Right ventricle myocardium inferior (tissue), 1 donor: ENCODE data around the gene CLPTM1. TPM values are rescaled to one million over a fixed set of nuclear protein-coding genes. Genes with fewer than 3 reads are reported as not detected.
"Not testable (repeated sequence)": the region's sequence is repeated elsewhere in the genome, so short reads cannot be mapped to it uniquely, and the experiment has no call there.

Experiments
- ATAC-seq: fragments of 200-7000 bp; cut with Tn5 transposase; one replicate; pipeline ENCODE4 v1.9.1; 2020; ENCODE audit warnings: mild to moderate bottlenecking, moderate library complexity
- DNase-seq: peaks from one replicate; pipeline ENCODE4 v3.0.0; 2021; ENCODE audit errors: missing footprints
- intact Hi-C: fragments of 100-400 bp; cut with DNase I; formaldehyde crosslinking; loops from one replicate; pipeline ENCODE4 v1.11.0; 2022
- total RNA-seq: library from RNA; stranded (reverse); fragmentation: NEBNext Ultra II Directional; extraction: Animal tissue kit (Norgen Biotek cat#: 25700); gene quantifications from one replicate; pipeline ENCODE4 v1.2.1, GENCODE V29; 2021
- donor health status: DM: no; HTN: yes; CAD: no; lungs with severe emphysema.

The CLPTM1 gene
- total RNA-seq, 1 donor from 2014 or later, result 90.1 TPM

GRCh38 chr19:44968670-44969069, 13.5 kb downstream of the CLPTM1 start:
- no peak for ATAC-seq

DNA sequence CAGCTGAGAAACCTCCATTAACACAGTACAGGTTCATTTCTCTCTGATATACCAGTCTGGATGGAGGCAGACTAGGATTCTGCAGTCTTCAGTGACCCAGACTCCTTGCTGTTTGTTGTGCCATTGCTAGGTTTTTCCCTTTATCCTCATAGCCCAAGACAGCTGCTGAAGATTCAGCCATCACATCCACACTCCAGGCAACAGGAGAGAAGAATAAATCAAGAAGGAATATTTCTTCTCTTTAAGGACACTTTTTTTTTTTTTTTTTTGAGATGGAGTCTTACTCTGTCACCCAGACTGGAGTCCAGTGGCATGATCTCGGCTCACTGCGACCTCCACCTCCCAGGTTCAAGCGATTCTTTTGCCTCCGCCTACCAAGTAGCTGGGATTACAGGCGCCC, 14.3 kb downstream of the CLPTM1 start:
- DNase-seq, result no peak
- ATAC-seq, result no peak
- intact Hi-C loops, result no loop called here

More at GRCh38 chr19:44968670-44969069, 13.5 kb downstream of the CLPTM1 start:
- intact Hi-C loops, result no loop called here
- no peak for DNase-seq

GRCh38 chr19:44971451-44971850, 16.3 kb downstream of the CLPTM1 start:
- intact Hi-C loops, DNase-seq, ATAC-seq: not testable (repeated sequence)

GRCh38 chr19:44972802-44973201, 17.6 kb downstream of the CLPTM1 start:
- intact Hi-C loops, result no loop called here
- ATAC-seq (no peak), DNase-seq (no peak)

DNA sequence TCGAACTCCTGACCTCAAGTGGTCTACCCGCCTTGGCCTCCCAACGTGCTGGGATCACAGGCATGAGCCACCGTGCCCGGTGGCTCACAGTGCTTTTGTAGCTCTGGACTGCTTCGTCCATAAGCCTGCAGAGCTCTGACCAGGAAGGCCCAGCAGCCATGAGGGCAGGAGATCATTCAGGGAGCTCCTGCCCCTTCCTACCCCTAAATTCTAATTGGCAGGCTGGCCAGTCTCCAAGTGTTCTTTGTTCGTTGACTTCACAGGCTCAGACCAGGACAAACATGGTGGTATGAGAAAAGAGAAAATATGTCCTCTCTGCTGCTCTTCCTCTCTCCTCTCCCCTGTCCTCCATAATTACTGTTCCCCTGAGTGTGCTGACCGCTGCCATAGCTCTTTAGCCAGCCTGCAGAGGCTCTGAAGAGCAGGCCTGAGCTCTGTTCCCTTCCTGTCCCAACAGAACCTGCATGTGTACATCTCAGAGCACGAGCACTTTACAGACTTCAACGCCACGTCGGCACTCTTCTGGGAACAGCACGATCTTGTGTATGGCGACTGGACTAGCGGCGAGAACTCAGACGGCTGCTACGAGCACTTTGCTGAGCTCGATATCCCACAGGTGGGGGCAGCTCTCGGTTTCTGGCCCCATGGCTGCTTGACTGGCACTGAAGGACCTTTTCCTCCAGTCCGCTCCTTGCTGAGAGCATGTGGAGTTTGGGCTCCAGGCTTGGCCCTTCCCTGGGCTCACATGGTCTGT, 19.0 kb downstream of the CLPTM1 start:
- no peak for DNase-seq

DNA sequence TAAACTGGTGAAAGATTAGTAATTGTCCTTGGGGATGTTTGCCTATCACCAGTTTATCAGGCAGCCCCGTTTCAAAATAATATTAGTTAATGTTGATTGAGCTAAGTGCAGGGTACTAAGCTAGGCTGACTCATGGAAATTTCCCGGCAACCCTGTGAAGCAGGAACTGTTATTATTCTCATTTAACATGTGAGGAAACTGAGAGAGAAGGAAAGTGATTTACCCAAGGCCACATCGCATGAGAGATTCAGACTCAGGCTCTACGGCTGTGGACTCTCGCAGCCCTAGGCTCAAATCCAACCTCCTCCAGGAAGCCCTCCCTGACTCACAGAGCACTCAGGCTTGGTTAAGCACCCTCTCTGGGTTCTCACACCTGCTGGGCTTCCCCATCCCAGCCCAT, 19.7 kb downstream of the CLPTM1 start:
- DNase-seq (no peak), ATAC-seq (no peak)
- intact Hi-C loops, result no loop called here

More for the DNA sequence above, 19.0 kb downstream of the CLPTM1 start:
- intact Hi-C loops, result no loop called here
- ATAC-seq, result no peak

DNA sequence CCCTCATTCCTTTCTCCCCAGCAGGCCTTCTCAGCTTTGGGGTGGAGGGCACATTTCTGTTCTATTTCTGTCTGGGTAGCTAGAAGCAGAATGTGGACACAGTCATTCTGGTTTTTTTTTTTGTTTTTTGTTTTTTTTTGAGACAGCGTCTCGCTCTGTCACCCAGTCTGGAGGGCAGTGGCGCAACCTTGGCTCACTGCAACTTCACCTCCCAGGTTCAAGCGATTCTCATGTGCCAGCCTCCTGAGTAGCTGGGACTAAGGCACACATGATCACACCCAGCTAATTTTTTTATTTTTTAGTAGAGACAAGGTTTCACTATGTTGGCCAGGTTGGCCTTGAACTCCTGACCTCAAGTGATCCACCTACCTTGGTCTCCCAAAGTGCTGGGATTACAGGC, 20.3 kb downstream of the CLPTM1 start:
- intact Hi-C loops, result no loop called here
- ATAC-seq (no peak), DNase-seq (no peak)

GRCh38 chr19:44984005-44984404, 28.8 kb downstream of the CLPTM1 start:
- intact Hi-C loops, result no loop called here
- no peak for ATAC-seq

GRCh38 chr19:44985445-44985844, 30.3 kb downstream of the CLPTM1 start:
- DNase-seq (no peak), ATAC-seq (no peak)
- intact Hi-C loops, result no loop called here

More at GRCh38 chr19:44984005-44984404, 28.8 kb downstream of the CLPTM1 start:
- no peak for DNase-seq

DNA sequence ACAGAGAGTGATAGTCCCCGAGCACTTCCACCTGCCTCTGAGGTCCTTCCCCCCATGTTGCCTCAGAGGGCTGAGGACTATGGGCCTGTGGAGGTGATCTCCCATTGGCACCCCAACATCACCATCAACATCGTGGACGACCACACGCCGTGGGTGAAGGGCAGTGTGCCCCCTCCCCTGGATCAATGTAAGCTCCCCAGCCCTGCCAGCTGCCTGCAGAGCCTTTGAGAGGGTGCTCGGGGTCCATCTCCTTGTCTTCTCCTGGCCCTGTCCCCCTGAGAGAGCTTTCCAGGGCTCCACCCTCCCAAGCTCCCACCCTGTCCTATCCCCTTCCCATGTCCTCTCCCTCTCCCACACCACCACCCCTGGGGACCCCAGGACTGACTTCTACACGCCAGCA, 31.2 kb downstream of the CLPTM1 start:
- intact Hi-C loops, result no loop called here
- ATAC-seq (no peak), DNase-seq (no peak)

GRCh38 chr19:44987148-44987675, 32.0 kb downstream of the CLPTM1 start:
- no peak for ATAC-seq
- intact Hi-C loops, result no loop called here
- no peak for DNase-seq

- ATAC-seq, result no peak
- intact Hi-C loops, result no loop called here
- DNase-seq, result no peak
These were observed 33.1 kb downstream of the CLPTM1 start for GRCh38 chr19:44988273-44988672.

GRCh38 chr19:44988896-44989556, 33.8 kb downstream of the CLPTM1 start:
- ATAC-seq (peak; percentile 36), DNase-seq (no peak)
- intact Hi-C loops, result no loop called here

- intact Hi-C loops, result no loop called here
- no peak for DNase-seq
- ATAC-seq, result no peak
These were observed 35.3 kb downstream of the CLPTM1 start for GRCh38 chr19:44990459-44990858.

DNA sequence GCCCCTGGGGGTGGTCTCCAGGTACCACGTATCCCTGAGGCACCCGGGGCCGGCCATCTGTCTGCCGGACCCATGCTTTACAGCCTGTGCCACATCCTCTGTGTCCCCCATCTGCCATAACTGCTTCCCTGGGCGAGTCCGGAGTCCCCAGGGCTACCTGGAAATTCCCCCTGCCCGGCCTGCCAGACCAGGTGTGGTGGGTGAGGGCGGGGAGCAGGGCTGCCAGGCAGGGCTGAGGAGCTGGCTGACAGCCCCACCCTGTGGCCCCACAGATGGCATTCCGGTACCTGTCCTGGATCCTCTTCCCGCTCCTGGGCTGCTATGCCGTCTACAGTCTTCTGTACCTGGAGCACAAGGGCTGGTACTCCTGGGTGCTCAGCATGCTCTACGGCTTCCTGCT, 35.8 kb downstream of the CLPTM1 start:
- DNase-seq, result no peak

DNA sequence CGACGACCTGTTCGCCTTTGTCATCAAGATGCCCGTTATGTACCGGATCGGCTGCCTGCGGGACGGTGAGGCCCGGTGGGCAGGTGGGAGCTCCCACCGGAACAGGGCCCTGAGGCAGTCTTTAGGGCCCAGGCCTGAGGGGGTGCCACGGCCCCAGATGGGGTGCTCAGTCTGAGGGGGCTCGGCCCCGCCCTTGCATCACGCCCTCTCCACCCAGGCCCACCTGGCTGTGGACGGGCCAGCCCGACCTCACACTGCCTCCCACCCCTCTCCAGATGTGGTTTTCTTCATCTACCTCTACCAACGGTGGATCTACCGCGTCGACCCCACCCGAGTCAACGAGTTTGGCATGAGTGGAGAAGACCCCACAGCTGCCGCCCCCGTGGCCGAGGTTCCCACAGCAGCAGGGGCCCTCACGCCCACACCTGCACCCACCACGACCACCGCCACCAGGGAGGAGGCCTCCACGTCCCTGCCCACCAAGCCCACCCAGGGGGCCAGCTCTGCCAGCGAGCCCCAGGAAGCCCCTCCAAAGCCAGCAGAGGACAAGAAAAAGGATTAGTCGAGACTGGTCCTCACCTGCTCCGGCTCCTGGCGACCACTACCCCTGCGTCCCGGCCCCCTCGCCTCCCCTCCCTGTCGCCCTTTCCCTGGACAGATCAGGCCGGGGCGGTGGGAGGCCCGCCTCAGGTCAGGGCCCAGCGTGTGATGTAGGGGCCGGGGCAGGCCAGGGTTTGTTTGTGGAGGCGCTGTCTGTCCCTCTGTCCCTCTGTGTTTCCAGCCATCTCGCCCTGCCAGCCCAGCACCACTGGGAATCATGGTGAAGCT, 37.4 kb downstream of the CLPTM1 start:
- ATAC-seq (no peak), DNase-seq (no peak)
- intact Hi-C loops, result no loop called here

More for the DNA sequence above, 35.8 kb downstream of the CLPTM1 start:
- intact Hi-C loops, result no loop called here
- no peak for ATAC-seq

GRCh38 chr19:44993526-44993925, 38.3 kb downstream of the CLPTM1 start:
- DNase-seq, result no peak
- ATAC-seq, result no peak
- intact Hi-C loops, result no loop called here

GRCh38 chr19:44993926-44994537, 38.9 kb downstream of the CLPTM1 start:
- ATAC-seq (no peak), DNase-seq (no peak)
- intact Hi-C loops, result no loop called here

GRCh38 chr19:44998025-44998424, 42.8 kb downstream of the CLPTM1 start:
- intact Hi-C loops, result no loop called here
- DNase-seq, result no peak
- ATAC-seq, result no peak
